ENCODE results near the gene RPRML.
A peak's percentile ranks its signal among the peaks of the same experiment; 100 is the strongest.

Gene RPRML

DNA sequence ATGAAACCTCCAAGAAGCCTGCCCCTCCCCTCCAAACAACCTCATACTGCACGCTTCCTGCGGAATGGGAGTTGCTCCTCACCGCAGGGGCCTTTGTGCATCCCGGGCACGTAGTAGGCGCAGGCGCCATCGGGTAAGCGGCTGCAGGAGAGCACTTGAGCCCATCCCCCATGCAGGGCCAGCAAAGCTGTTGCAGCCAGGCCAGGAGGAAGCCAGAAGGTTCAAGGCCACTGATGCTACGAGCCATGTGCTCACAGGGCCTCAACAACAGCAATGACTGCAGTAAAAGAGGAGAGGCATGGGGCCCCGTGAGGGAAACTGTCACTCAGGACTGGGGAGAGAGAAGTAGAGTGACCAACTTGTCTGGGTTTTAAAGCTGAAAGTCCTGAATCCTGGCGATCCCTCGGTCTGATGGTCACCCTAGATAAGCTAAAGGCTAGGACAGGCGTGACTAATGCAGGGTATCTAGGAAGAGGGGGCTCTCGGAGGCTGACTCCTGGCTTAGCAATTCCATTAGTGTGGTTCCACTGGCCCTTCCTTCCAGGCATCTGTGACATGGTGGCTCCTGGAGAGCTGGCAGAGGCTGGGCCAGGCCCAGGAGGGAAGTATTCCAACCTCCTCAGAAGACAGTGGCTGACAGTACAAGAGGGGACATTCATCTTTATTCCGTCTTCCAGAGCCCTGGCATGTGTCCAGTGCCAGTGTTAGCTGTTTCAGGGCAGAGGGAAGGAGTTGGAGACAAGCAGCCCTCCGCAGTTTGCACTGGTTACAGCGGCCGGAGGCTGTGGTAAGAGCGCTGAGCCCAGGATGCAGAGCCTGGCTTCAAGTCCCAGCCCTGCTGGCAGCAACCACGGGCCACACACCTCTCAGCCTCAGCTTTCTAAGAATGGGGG is 35.3 kb downstream of the RPRML start:
- no peak for DNase-seq

- no peak for DNase-seq
Observed at GRCh38 chr17:46943218-46943500, 35.9 kb downstream of the RPRML start.

DNA sequence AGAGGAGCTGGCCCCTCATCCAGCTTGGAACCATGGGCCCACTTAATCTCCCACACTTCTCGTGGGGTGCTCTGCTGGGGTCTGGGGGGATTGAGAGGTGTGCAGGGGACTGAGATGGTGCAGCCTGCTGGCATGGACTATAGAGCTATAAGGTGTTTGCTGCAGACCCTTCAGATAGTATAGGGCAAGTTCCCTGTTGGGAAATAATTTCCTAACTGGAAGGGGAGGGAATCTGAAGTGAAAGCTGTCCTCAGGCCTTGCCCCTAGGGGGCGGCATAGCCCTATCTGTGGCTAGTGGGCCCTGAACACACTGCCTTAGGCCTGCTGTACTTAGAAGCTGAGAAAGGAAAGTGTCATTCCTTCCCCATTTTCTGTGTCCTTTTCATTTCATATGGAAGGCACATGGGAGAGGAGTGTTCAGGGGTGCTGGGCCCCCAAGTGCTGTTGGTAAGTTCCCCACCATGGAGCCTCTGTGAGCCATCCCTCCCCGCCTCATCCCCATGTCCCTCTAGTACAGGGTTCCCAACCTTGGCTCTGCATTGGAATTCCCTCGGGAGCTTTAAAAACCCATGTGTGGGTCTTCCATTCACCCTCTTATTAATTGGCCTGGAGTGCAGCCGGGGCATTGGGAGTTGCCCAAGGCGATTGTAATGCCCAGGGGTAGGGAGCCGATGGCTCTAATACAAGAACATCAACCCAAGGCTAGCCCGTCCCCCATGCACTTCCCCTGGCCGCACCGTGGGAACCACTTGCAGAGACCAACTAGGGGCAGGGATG is 36.4 kb downstream of the RPRML start:
- peak; percentile 35 for DNase-seq

- DNase-seq = peak; percentile 72
Observed at GRCh38 chr17:46940692-46941404, 38.2 kb downstream of the RPRML start.

DNA sequence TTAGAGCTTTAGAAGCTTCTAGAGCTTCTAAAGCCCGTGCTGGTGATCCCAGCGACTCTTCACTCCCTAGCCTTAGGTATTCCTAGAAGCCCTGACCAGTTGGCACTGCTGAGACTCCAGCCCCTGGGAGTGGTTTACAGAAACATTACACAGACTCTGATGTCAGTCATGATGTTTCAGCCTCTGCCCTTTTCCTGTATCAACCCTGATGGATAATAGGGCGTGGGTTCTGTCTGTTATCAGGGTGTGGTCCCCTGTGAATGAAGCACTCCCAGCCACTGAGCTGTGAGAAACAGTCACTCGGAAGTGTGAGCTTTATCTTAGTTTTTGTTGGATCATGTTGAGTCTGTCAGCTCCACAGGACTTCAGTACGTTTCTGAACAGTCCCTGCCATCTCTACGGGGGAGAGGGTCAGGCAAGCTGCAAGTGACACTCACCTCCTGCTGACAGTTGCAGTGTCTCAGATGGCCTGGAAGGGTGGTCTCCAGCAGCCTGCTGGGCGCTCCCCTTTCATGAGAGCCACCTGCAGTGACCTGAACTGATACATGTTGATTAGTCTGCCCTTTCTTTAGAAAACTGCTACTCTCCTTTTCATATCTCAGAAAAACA is 43.3 kb downstream of the RPRML start:
- DNase-seq = no peak

- DNase-seq = no peak
Observed at GRCh38 chr17:46931596-46931995, 47.5 kb downstream of the RPRML start.

DNA sequence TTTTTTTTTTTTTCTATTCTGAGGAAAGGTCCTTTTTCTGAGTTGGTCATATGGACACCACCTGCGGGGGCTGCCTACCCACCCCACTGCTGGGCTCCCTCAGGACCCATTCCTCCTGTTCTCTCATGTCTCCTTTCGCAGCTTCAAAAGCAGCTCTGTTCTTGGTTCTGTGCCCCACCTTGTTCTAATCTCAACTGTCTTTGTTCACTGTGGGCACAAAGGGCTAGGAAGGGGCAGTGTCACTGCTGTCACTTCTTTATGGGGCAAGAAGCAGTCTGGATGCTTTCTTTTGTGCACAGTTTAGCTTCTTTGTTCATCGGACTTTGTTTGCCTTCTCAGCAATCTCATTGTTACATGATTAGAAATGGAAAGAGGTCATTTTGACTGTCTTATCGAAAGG is 49.0 kb downstream of the RPRML start:
- no peak for DNase-seq

DNA sequence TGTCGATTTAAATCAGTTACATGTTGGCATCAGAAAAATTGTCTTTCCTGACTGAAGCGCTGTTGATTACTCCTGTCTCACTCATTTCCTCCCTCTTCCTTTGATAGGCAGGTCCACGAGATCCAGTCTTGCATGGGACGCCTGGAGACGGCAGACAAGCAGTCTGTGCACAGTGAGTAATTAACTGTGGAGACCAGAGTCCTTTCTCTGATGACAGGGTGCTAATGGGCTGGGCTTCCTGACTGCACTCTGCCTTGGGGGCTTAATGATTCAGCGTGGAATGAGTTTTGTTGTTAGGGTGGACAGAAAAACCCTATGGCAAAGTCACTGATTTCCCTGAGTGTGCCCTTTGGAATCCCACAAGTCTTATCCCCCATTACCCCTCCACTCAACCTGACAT is 49.6 kb downstream of the RPRML start:
- no peak for DNase-seq

DNA sequence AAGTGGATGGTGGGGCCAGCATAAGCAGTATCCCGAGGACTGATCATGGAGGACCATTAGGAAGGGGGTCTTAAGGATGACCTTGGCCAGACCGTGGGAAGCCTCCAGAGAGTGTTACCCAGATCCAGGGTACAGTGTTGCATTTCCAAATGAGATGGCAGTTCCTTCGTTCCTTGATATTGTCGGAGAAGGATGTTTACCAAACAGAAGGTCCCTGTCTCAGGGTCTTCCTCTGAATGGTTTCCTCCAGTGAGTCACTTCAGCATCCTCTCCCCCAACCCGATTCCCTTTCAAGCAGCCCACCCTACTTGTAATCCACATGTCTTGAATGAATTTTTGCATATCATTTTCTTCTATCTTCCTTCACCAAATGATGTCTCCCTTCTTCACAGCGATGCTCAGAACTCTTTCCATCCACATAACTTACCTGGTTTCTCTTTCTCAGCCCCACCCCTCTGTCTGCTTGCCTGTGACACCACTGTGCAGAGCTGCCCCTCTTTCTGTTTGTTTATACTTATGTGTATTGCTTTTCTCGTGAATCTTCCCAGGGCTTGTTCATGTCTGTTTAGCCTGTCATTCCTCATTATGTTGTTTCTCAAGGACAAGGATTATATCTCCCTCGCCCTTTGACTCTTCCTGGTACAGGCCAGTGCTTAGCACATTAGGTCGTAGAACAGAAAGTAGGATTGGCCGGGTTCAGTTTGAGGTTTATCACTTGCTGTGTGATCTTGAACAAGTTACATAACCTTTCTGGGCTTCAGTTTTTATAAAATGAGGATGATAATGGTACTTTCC is 50.4 kb downstream of the RPRML start:
- DNase-seq = no peak
